Airway epithelial cell (primary cell): ENCODE measurements around the gene ANKRD7. TPM values are rescaled to one million over a fixed set of nuclear protein-coding genes. Genes with fewer than 3 reads are reported as not detected.

ENCODE experiments used
- total RNA-seq: library from RNA; depleted of rRNA; stranded (reverse); fragments of >200 nt; gene quantifications from 2 replicates; pipeline ENCODE4 v1.2.3, GENCODE V29; 2015

The ANKRD7 gene, protein sequence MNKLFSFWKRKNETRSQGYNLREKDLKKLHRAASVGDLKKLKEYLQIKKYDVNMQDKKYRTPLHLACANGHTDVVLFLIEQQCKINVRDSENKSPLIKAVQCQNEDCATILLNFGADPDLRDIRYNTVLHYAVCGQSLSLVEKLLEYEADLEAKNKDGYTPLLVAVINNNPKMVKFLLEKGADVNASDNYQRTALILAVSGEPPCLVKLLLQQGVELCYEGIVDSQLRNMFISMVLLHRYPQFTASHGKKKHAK
- total RNA-seq: not detected in 2 replicates

GRCh38 chr7:118224521-118224920, at the start of gene ANKRD7:
ANKRD7 (plus strand) TSS chr7:118224704; CDS start chr7:118224831, 127 bp downstream.

GRCh38 chr7:118183786-118184564, 40.5 kb upstream of the ANKRD7 start, which contains the start of gene LSM8:
LSM8 (plus strand) TSS chr7:118184164; CDS start chr7:118184224, 60 bp downstream.

Other genes starting within 250 kb of the ANKRD7 start
- 27.2 and 53.2 TPM in 2 replicates for gene LSM8, start 40.5 kb upstream of the ANKRD7 start, total RNA-seq